OCI-M1 (cell line): Measurements from ENCODE around the gene DNAJA3.
A peak's percentile ranks its signal among the peaks of the same experiment; 100 is the strongest.

Source experiments
- DNase-seq: peaks from one replicate; lab custom pipeline; 2025; lab: John Stamatoyannopoulos, UW

The DNAJA3 gene

GRCh38 chr16:4425378-4426020 is at the start of gene DNAJA3:
Gene DNAJA3, plus strand, starts transcription at chr16:4425868. Its CDS starts 14 bp downstream, at chr16:4425882.
- peak; percentile 98 for DNase-seq

DNA sequence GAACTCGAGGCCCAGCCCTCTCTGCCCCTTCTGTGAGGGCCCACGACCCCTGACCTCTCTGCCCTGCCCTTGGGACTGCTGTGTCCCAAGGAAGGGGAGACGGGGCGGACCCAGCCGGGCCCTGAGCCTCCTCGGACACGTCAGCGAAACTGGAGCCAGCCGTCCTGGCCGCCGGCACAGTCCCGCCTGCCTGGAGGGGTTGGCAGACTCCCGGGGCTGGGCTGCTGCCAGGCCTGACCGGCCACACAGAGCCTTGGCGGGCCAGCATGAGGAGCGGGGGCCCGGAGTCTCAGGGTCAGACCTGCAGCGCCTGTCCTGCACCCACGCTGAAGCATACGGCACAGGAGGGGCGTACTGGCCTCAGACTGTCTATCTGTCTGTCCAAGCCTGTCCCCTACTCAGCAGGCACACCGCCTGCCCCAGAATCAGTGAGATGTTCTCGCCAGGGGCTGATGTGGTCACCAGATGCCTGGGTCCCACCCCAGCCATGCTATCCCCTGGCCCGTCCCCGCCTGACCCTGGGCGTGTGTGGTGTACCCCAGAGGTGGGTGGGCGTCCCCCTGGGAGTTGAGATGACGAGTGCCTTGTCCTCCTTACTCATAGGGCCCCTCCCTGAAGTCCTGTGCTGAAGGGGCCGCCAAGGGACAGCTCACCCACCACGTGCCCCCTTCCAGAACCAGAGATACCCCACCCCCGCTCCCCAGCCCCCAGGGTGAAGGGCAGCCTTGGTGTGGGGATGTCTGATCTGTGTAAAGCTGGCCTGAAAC is 49.4 kb upstream of the DNAJA3 start:
- DNase-seq = no peak

DNA sequence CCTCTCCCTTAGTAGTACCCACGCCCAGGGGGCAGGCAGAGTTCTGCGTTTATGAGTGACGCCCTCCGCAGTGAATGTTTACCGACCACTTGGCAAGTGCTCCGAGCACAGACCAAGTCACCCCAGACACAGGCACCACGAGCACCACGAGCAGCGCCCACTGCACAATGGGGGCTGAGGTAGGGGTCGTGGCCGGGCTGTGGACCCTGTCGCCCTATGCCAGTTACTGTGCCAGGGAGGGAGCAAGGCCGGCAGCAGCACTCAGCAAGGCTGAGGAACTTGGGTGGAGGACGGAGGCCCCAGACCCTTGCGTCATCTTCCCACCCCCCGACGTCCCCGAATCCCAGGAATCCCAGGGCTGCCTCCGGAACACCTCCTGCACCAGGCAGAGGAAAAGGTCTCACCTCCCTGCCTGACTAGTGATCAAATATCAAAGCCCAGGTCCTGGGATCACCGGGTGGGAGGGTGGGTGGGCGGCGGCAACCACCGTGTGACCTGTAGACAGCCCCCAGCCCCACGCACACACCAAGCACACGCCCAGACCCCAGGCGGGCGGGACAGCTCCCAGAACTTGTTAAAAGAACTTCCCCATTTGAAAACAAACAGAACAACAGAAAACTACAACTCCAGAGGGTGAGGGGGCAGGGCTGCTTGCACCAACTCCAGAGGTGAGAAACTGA is 48.6 kb upstream of the DNAJA3 start:
- DNase-seq = no peak

DNA sequence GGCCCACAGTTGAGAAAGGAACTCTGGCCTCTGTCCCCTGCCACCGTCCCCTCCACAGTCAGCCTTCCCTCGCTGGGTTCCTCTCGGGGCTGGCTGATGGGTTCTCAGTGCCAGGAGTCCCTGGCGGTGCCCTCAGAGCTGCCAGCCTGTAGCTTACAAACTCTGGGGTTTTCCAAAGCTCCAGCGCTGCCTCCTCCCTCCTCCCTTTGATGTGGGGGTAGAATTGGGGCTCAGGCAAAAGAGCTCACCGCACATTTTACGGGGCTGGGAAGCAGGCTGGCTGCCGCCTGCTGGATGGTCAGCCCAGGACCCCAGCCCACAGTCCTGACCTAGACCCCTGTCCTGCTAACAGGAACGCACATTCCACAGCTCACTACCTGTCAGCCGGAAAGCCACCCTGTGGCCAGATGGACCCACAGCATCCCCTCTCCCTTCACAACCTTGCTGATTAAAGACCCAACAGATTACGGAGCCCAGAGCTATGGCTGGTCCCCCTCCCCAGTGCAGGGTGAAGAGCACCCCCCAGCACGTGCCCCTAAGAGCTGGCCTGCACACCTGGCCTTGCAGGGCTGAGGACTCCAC is 48.0 kb upstream of the DNAJA3 start:
- no peak for DNase-seq

- no peak for DNase-seq
These were observed 47.5 kb upstream of the DNAJA3 start for GRCh38 chr16:4378161-4378666.

DNA sequence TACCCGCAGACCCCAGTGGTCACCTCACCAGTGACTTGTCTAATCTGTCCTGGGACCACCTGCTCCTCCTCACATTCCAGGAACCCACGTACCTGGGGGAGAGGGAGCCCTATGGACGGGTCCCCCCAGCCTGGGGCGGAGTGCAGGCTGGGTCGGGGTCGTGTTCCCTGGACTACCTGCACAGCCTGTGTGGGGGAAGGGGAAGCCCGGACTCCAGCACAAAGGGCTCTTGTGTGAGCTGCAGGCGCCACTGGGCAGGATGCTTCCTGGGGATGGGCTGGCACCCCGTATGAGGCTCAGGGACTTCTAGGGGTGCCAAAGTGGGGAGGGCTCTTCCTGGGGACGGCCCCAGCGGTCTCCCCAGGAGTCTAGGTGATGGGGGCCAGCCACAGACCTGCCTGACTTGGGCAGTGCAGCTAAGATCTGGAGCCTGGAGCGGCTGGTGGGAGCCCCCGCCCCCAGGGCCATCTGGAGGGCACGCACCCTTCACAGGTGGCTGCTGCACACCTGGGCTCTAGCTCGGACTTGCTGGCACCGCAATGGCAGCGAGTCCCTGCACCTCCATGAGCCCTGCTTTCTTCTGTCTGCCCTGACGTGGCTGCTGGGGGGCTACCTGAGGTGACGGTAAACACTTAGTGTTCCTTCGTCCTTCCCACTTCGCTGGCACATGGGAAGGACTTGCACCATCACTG is 46.5 kb upstream of the DNAJA3 start:
- no peak for DNase-seq

DNA sequence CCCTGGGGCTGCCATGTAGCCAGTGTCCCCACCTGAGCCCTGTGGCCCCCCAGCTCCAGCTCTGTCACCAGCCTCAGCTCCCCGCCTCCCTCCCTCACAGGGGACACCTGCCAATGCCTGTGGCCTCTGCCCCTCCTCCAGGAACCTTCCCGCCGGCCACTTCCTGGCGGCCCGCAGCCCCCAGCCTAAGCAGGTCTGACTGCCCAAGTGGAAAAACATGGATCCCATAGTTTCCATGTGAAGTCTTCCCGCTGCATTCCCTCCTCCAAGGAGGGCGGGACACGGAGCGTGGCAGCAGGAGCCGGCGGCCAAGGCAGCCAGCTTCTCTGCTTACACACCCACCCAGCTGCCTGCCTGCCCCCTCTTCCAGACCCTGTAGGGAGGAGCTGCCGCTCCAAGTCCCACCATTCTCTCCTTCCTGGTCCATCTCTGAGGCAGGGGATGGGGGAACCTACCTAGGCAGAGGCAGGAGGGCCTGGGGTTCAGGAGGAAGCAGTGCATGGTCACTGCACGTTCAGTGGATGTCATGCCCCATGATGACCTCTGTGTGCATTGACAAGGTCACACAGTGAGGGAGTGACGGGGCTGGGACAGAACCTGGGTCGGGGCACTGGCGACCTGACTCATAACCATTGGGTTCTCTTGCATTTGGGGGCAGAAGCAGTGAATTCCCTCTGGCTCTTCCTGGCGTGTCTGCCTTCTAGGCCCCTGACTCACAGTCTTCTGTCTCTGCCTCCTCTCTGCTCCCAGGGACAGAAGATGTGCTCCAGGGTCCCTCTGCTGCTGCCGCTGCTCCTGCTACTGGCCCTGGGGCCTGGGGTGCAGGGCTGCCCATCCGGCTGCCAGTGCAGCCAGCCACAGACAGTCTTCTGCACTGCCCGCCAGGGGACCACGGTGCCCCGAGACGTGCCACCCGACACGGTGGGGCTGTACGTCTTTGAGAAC is 45.3 kb upstream of the DNAJA3 start:
- DNase-seq = no peak

GRCh38 chr16:4381072-4381934 is 44.4 kb upstream of the DNAJA3 start:
- no peak for DNase-seq

DNA sequence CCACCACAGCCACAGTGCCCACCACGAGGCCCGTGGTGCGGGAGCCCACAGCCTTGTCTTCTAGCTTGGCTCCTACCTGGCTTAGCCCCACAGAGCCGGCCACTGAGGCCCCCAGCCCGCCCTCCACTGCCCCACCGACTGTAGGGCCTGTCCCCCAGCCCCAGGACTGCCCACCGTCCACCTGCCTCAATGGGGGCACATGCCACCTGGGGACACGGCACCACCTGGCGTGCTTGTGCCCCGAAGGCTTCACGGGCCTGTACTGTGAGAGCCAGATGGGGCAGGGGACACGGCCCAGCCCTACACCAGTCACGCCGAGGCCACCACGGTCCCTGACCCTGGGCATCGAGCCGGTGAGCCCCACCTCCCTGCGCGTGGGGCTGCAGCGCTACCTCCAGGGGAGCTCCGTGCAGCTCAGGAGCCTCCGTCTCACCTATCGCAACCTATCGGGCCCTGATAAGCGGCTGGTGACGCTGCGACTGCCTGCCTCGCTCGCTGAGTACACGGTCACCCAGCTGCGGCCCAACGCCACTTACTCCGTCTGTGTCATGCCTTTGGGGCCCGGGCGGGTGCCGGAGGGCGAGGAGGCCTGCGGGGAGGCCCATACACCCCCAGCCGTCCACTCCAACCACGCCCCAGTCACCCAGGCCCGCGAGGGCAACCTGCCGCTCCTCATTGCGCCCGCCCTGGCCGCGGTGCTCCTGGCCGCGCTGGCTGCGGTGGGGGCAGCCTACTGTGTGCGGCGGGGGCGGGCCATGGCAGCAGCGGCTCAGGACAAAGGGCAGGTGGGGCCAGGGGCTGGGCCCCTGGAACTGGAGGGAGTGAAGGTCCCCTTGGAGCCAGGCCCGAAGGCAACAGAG is 43.5 kb upstream of the DNAJA3 start:
- DNase-seq = no peak

GRCh38 chr16:4382795-4383357 is 42.8 kb upstream of the DNAJA3 start:
- no peak for DNase-seq

DNA sequence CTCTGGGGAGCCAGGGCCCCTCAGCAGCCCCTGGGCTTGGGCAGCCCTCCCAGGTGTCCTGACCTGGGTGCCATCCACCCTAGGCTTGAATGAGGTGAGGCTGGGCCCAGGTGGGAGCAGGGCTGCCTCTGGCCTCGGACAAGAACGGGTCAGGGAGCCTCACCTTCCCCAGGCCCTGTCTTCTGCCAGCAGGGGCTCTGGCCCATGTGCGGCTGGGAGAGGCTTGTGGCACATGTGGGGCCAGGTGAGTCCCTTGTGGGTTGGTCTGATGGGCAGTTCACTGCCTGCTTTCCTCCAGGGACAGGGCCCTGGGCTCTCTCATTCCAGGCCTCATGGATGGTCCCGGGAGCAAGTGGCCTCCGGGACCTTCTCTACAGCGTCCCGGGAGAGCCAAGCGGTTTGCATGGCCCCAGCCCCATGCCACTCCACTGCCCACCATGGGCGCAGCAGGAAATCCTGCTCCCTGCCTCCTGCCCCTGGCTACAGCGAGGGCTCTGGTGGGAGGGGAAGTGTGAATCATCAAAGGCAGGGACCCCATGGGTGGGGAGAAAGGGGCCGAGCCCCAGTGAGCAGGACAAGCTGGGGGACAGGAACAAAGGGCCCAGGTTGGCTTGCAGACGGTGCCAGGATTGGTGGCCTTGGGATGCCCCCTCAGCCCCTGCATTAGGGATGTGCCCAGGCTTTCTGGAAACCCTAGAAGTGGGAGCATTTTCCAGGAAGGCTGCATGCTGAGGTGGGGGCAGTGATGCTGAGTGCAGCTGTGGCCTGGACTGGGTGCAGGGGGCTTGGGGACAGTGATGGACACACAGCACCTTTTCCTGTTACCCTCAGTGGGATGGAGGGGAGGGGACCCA is 41.9 kb upstream of the DNAJA3 start:
- no peak for DNase-seq

GRCh38 chr16:4384509-4384942 is 41.1 kb upstream of the DNAJA3 start:
- DNase-seq = no peak

DNA sequence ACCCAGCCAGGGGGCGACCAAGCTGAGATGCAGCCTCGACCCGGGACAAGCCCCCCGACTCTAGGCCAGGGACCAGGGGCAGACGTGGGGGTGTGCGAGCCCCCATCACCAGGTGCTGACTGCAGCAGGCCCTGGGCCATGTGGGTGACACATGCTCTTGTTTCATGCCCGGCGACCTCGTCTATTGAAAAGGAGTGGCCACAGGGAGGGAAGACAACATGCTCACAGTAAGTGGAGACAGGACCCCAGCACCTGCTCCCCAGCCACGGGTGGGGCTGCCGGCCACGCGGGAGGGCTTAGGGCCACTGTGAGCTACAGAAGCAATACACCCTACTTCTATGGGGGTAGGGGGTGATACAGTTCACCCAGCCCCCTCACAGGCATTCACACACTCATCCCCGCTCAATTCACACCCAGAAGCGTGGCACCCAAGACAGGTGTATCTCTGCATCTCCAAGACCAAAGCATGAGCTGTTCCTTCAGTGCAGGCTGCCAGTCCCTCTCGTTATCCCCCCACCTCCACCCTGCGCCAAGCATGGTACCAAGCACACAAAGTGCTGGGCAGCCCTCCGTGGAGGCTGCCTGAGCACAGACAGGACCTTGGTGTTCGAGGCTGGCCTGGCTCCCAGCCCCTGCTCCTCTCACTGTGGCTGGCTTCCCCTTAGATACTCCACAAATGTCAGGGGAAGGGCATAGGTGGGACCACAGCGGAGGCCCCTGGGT is 40.4 kb upstream of the DNAJA3 start:
- no peak for DNase-seq

GRCh38 chr16:4385789-4386450 is 39.7 kb upstream of the DNAJA3 start:
- DNase-seq = no peak

DNA sequence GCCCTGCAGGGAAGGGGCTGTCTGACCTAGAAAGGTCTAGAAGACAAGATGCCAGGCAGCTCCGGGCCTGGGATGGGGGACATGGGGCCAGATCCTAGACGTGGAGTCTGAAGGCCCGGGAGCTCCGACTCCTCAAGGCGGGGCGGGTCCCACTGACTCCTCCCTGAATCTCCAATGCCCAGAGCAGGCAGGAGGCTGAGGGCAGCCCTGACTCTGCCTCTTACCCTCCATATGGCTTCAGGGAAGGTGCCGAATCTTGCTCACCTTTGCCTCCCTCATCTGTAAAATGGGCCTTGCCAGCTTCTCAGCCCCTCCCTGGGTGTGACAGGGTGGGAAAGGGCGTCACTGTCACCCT is 39.2 kb upstream of the DNAJA3 start:
- no peak for DNase-seq

- DNase-seq = no peak
These were observed 38.6 kb upstream of the DNAJA3 start for GRCh38 chr16:4386951-4387565.
